NCI-H69 (cell line): ENCODE data around the gene AADACL4.
"Not testable (repeated sequence)": the region's sequence is repeated elsewhere in the genome, so short reads cannot be mapped to it uniquely, and the experiment has no call there.

Experiments
- DNase-seq: peaks from one replicate; lab custom pipeline; 2025; lab: John Stamatoyannopoulos, UW

The AADACL4 gene

GRCh38 chr1:12629985-12630760, 13.7 kb upstream of the AADACL4 start:
- DNase-seq: peak; percentile 38

GRCh38 chr1:12630946-12631530, 12.8 kb upstream of the AADACL4 start:
- DNase-seq: no peak

GRCh38 chr1:12631571-12631970, 12.3 kb upstream of the AADACL4 start:
- no peak for DNase-seq

- no peak for DNase-seq
Measured at GRCh38 chr1:12634156-12634555, 9.7 kb upstream of the AADACL4 start.

GRCh38 chr1:12634696-12635202, 9.1 kb upstream of the AADACL4 start:
- no peak for DNase-seq

- DNase-seq: no peak
Measured at GRCh38 chr1:12636098-12636950, 7.6 kb upstream of the AADACL4 start.

GRCh38 chr1:12637693-12638092, 6.2 kb upstream of the AADACL4 start:
- DNase-seq: no peak

GRCh38 chr1:12640237-12640957, 3.5 kb upstream of the AADACL4 start:
- DNase-seq: no peak

GRCh38 chr1:12640958-12641272, 3.0 kb upstream of the AADACL4 start:
- DNase-seq: no peak

GRCh38 chr1:12643079-12643478, 806 bp upstream of the AADACL4 start:
- DNase-seq: no peak

GRCh38 chr1:12644237-12644636, 352 bp downstream of the AADACL4 start:
- no peak for DNase-seq

GRCh38 chr1:12644829-12645228, 944 bp downstream of the AADACL4 start:
- no peak for DNase-seq

- DNase-seq: not testable (repeated sequence)
Measured at GRCh38 chr1:12645401-12645800, 1.5 kb downstream of the AADACL4 start.

- DNase-seq: no peak
Measured at GRCh38 chr1:12648741-12649140, 4.9 kb downstream of the AADACL4 start.

GRCh38 chr1:12649971-12650421, 6.1 kb downstream of the AADACL4 start:
- DNase-seq: no peak

- no peak for DNase-seq
Measured at GRCh38 chr1:12654004-12654567, 10.2 kb downstream of the AADACL4 start.

- no peak for DNase-seq
Measured at GRCh38 chr1:12654657-12655056, 10.8 kb downstream of the AADACL4 start.

GRCh38 chr1:12656575-12656974, 12.7 kb downstream of the AADACL4 start:
- DNase-seq: no peak

GRCh38 chr1:12657060-12657884, 13.4 kb downstream of the AADACL4 start:
- no peak for DNase-seq

- DNase-seq: not testable (repeated sequence)
Measured at GRCh38 chr1:12657885-12658512, 14.1 kb downstream of the AADACL4 start.
